Lung (tissue), 12 donors: ENCODE results near the gene IL36B. TPM values are rescaled to one million over a fixed set of nuclear protein-coding genes. Genes with fewer than 3 reads are reported as not detected.

Experiments used
- ATAC-seq: fragments of 200-7000 bp; cut with Tn5 transposase; one replicate; pipeline ENCODE4 v1.9.1; 2020; ENCODE audit warnings: moderate number of reproducible peaks; ENCODE audit not compliant: insufficient read depth, low FRiP score
- DNase-seq, 3 donors: peaks; one replicate each; pipeline ENCODE4 v3.0.0-alpha.2; 2013 to 2017
- H3K27ac ChIP-seq, 2 donors: one replicate each; pipeline ENCODE4 v1.5.1; 2013; ENCODE audit warnings: mild to moderate bottlenecking in 2 of 2, moderate library complexity in 2 of 2, control low read depth in 1 of 2, inconsistent platforms in 1 of 2, low read depth in 1 of 2, low read length in 1 of 2
- H3K27me3 ChIP-seq, 3 donors: one replicate each; pipeline ENCODE4 v1.5.1; 2013; ENCODE audit warnings: low read length in 2 of 3; ENCODE audit not compliant: control insufficient read depth in 3 of 3, insufficient read depth in 3 of 3
- H3K36me3 ChIP-seq, 4 donors: one replicate each; pipeline ENCODE4 v1.5.1; 2013; ENCODE audit warnings: low read length in 4 of 4, mild to moderate bottlenecking in 1 of 4, moderate library complexity in 1 of 4; ENCODE audit not compliant: control insufficient read depth in 4 of 4, insufficient read depth in 4 of 4
- H3K4me1 ChIP-seq, 5 donors: one replicate each; pipeline ENCODE4 v1.5.1; 2013; ENCODE audit warnings: low read length in 5 of 5, mild to moderate bottlenecking in 2 of 5, moderate library complexity in 1 of 5; ENCODE audit not compliant: control insufficient read depth in 5 of 5, insufficient read depth in 5 of 5
- H3K4me3 ChIP-seq: one replicate; pipeline ENCODE4 v1.5.1; 2013; ENCODE audit warnings: mild to moderate bottlenecking, control low read depth, moderate library complexity
- H3K9ac ChIP-seq, 2 donors: one replicate each; pipeline ENCODE4 v1.5.1; 2013; ENCODE audit warnings: low read length in 2 of 2, control low read depth in 1 of 2; ENCODE audit not compliant: insufficient read depth in 1 of 2
- H3K9me3 ChIP-seq, 4 donors: one replicate each; pipeline ENCODE4 v1.5.1; 2013; ENCODE audit warnings: low read length in 3 of 4, mild to moderate bottlenecking in 1 of 4, moderate library complexity in 1 of 4; ENCODE audit not compliant: control insufficient read depth in 4 of 4, insufficient read depth in 3 of 4
- WGBS, 2 donors: extraction: QIAGEN DNeasy Blood & Tissue Kit; methylation state at CpG; one replicate each; pipeline ENCODE4 v1.1.7; 2013; 5-methylcytosine and 5-hydroxymethylcytosine counted together
- polyA plus RNA-seq, 2 donors: library from polyadenylated mRNA; stranded (reverse); fragments of 200-250 nt; gene quantifications; one replicate each; pipeline ENCODE4 v1.2.1, GENCODE V29; 2013
- total RNA-seq, 2 donors: library from RNA; depleted of rRNA in 1 of 2; stranded (reverse); fragments of >200 nt in 1 of 2; gene quantifications; one replicate each; pipeline ENCODE4 v1.2.1, GENCODE V29; 2014 to 2021
- TF ChIP-seq, protein P1 (sequence below): IDR thresholded peaks from 2 replicates; pipeline ENCODE4 v1.5.1; 2012; ENCODE audit warnings: mild to moderate bottlenecking; ENCODE audit errors: control extremely low read depth, extremely low read depth
- donor health status: control.
- donor health status: control.
- donor health status: Bipolar disorder and iron deficiency.
- donor health status: healthy.
- donor health status: DM: yes; HTN: yes; CAD: no.

Gene IL36B
- total and polyA plus RNA-seq, 4 donors: 0.05 TPM; not detected in 3

GRCh38 chr2:113012436-113013335 is 40.0 kb downstream of the IL36B start:
- no peaks in the 10 kb centered on the region for H3K4me1 ChIP-seq
- no peak overlapping the region for H3K9ac ChIP-seq
- no peaks in the 10 kb centered on the region for H3K9me3 ChIP-seq
- TF ChIP-seq, protein P1, sequence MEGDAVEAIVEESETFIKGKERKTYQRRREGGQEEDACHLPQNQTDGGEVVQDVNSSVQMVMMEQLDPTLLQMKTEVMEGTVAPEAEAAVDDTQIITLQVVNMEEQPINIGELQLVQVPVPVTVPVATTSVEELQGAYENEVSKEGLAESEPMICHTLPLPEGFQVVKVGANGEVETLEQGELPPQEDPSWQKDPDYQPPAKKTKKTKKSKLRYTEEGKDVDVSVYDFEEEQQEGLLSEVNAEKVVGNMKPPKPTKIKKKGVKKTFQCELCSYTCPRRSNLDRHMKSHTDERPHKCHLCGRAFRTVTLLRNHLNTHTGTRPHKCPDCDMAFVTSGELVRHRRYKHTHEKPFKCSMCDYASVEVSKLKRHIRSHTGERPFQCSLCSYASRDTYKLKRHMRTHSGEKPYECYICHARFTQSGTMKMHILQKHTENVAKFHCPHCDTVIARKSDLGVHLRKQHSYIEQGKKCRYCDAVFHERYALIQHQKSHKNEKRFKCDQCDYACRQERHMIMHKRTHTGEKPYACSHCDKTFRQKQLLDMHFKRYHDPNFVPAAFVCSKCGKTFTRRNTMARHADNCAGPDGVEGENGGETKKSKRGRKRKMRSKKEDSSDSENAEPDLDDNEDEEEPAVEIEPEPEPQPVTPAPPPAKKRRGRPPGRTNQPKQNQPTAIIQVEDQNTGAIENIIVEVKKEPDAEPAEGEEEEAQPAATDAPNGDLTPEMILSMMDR: no peak
- H3K27me3 ChIP-seq: no peaks in the 10 kb centered on the region
- ATAC-seq: no peak
- no peaks in the 10 kb centered on the region for H3K36me3 ChIP-seq
- H3K27ac ChIP-seq: no peak overlapping the region
- H3K4me3 ChIP-seq: no peak overlapping the region
- 79 to 81% methylated on average over 8 of the region's 8 CpGs for WGBS, 2 donors
- DNase-seq: no peak

- TF ChIP-seq, protein P1: no peak
- Histone ChIP-seq H3K9me3 (no peaks in the 10 kb centered on the region), H3K27me3 (no peaks in the 10 kb centered on the region), H3K36me3 (no peaks in the 10 kb centered on the region), H3K9ac (no peak overlapping the region), H3K27ac (no peak overlapping the region), H3K4me3 (no peak overlapping the region), H3K4me1 (no peaks in the 10 kb centered on the region)
- 96 to 99% methylated on average over 1 of the region's 1 CpG for WGBS, 2 donors
- DNase-seq (no peak), ATAC-seq (no peak)
Observed at GRCh38 chr2:113011108-113011507, 41.6 kb downstream of the IL36B start.

GRCh38 chr2:113010088-113010487 is 42.6 kb downstream of the IL36B start:
- DNase-seq (no peak), ATAC-seq (no peak)
- H3K27ac ChIP-seq: no peak overlapping the region
- H3K4me1 ChIP-seq: no peaks in the 10 kb centered on the region
- TF ChIP-seq, protein P1: no peak
- H3K36me3 ChIP-seq: no peaks in the 10 kb centered on the region
- H3K4me3 ChIP-seq: no peak overlapping the region
- H3K9ac ChIP-seq: no peak overlapping the region
- H3K27me3 ChIP-seq: no peaks in the 10 kb centered on the region
- 55 to 70% methylated on average over 2 of the region's 2 CpGs for WGBS, 2 donors
- no peaks in the 10 kb centered on the region for H3K9me3 ChIP-seq
